Measurements from ENCODE around the gene WIPF1. TPM values are rescaled to one million over a fixed set of nuclear protein-coding genes. Genes with fewer than 3 reads are reported as not detected.

The WIPF1 gene
- total RNA-seq, 3 donors from 2014 or later (not counting 1 experiment from before 2014, with no cell fraction given), result 508 to 640 (median 555) TPM

GRCh38 chr2:174632841-174633622 lies 35.4 kb upstream of the WIPF1 start:
- H3K27ac ChIP-seq (ENCODE audit: low read length), result peak overlapping the region; percentile 83
- peaks cover 30% of the 10 kb centered on the region for H3K4me1 ChIP-seq (ENCODE audit: control insufficient read depth, insufficient read depth, low read length)
- intact Hi-C loops (cut with micrococcal nuclease), result no loop called here
- Mint-ChIP-seq H3K9me3 (no peaks in the 10 kb centered on the region), H3K4me1 (peaks cover 73 to 74% of the 10 kb centered on the region in 2 donors), H3K36me3 (no peaks in the 10 kb centered on the region), H3K27me3 (ENCODE audit: low read depth in 2 of 2) (no peaks in the 10 kb centered on the region), H3K4me3 (peak overlapping the region; percentile 98), H3K27ac (peak overlapping the region; percentile 95 to 98)
- no peaks in the 10 kb centered on the region for H3K9me3 ChIP-seq (ENCODE audit: control insufficient read depth, insufficient read depth, low read length)
- DNase-seq (peak in 1 of 2 donors; percentile 61), ATAC-seq (peak; percentile 49 to 57 (median 51))
- under 1% methylated on average over 7 of the region's 7 CpGs for WGBS (ENCODE audit: insufficient coverage)
- peaks cover 24% of the 10 kb centered on the region for H3K36me3 ChIP-seq (ENCODE audit: control insufficient read depth, insufficient read depth, low read length)
- TF ChIP-seq CTCF (IDR thresholded peaks at IDR 0.05), result no peak
- H3K4me3 ChIP-seq (ENCODE audit: low read length), result peak overlapping the region; percentile 65
- no peaks in the 10 kb centered on the region for H3K27me3 ChIP-seq (ENCODE audit: control insufficient read depth, insufficient read depth, low read length)

GRCh38 chr2:174631009-174631981 lies 33.7 kb upstream of the WIPF1 start:
- intact Hi-C loops (cut with micrococcal nuclease), result no loop called here
- no peak for TF ChIP-seq CTCF (IDR thresholded peaks at IDR 0.05)
- H3K27ac Mint-ChIP-seq, result peak overlapping the region; percentile 95 to 98
- H3K27me3 ChIP-seq (ENCODE audit: control insufficient read depth, insufficient read depth, low read length), result no peaks in the 10 kb centered on the region
- peak overlapping the region; percentile 98 for H3K4me3 Mint-ChIP-seq
- peaks cover 88 to 89% of the 10 kb centered on the region in 2 donors for H3K4me1 Mint-ChIP-seq
- 70% methylated on average over 6 of the region's 11 CpGs for WGBS (ENCODE audit: insufficient coverage)
- peaks cover 30% of the 10 kb centered on the region for H3K4me1 ChIP-seq (ENCODE audit: control insufficient read depth, insufficient read depth, low read length)
- DNase-seq (no peak), ATAC-seq (no peak)
- H3K9me3 Mint-ChIP-seq, result no peaks in the 10 kb centered on the region
- H3K9me3 ChIP-seq (ENCODE audit: control insufficient read depth, insufficient read depth, low read length), result no peaks in the 10 kb centered on the region
- no peak overlapping the region for H3K4me3 ChIP-seq (ENCODE audit: low read length)
- H3K27ac ChIP-seq (ENCODE audit: low read length), result no peak overlapping the region
- no peaks in the 10 kb centered on the region for H3K36me3 Mint-ChIP-seq
- H3K36me3 ChIP-seq (ENCODE audit: control insufficient read depth, insufficient read depth, low read length), result peaks cover 29% of the 10 kb centered on the region
- no peaks in the 10 kb centered on the region for H3K27me3 Mint-ChIP-seq (ENCODE audit: low read depth in 2 of 2)

- peak overlapping the region; percentile 95 to 98 for H3K27ac Mint-ChIP-seq
- Histone ChIP-seq H3K4me1 (ENCODE audit: control insufficient read depth, insufficient read depth, low read length) (peaks cover 27% of the 10 kb centered on the region), H3K27me3 (ENCODE audit: control insufficient read depth, insufficient read depth, low read length) (no peaks in the 10 kb centered on the region), H3K9me3 (ENCODE audit: control insufficient read depth, insufficient read depth, low read length) (no peaks in the 10 kb centered on the region), H3K4me3 (ENCODE audit: low read length) (no peak overlapping the region), H3K27ac (ENCODE audit: low read length) (no peak overlapping the region), H3K36me3 (ENCODE audit: control insufficient read depth, insufficient read depth, low read length) (peaks cover 37% of the 10 kb centered on the region)
- TF ChIP-seq CTCF (IDR thresholded peaks at IDR 0.05), result no peak
- H3K27me3 Mint-ChIP-seq (ENCODE audit: low read depth in 2 of 2), result no peaks in the 10 kb centered on the region
- DNase-seq (no peak), ATAC-seq (no peak)
- H3K36me3 Mint-ChIP-seq, result no peaks in the 10 kb centered on the region
- intact Hi-C loops (cut with micrococcal nuclease), result no loop called here
- WGBS (ENCODE audit: insufficient coverage), result 100% methylated on average over 2 of the region's 3 CpGs
- no peaks in the 10 kb centered on the region for H3K9me3 Mint-ChIP-seq
- no peak overlapping the region for H3K4me3 Mint-ChIP-seq
- peaks cover 81 to 82% of the 10 kb centered on the region in 2 donors for H3K4me1 Mint-ChIP-seq
Measured at GRCh38 chr2:174630107-174630506, 32.5 kb upstream of the WIPF1 start.
